K562 (cell line): ENCODE measurements around the gene CBFA2T3. TPM values are rescaled to one million over a fixed set of nuclear protein-coding genes. Genes with fewer than 3 reads are reported as not detected.

Experiments
- ARHGAP35 ChIP-seq: fragments of 450-650 bp; IDR thresholded peaks from 2 replicates; pipeline ENCODE4 v1.6.1; 2018; ENCODE audit not compliant: partially characterized antibody
- CHD4 ChIP-seq: fragments of 200-600 bp; sonication (generic); IDR thresholded peaks from 3 replicates; pipeline ENCODE4 v1.6.1; 2012; ENCODE audit warnings: low read depth, mild to moderate bottlenecking, mixed read lengths, low read length, inconsistent platforms; ENCODE audit not compliant: insufficient read depth, insufficient replicate concordance, poor library complexity, severe bottlenecking
- E4F1 ChIP-seq: fragments of 250-450 bp; sonication (Bioruptor Pico); IDR thresholded peaks from 2 replicates; pipeline ENCODE4 v1.5.0; 2021; ENCODE audit warnings: mild to moderate bottlenecking, borderline replicate concordance
- EP300 ChIP-seq: IDR thresholded peaks from 2 replicates; pipeline ENCODE4 v1.6.1; 2012; ENCODE audit warnings: low read length, improper control_type of control experiment
- EWSR1 ChIP-seq: fragments of 450-650 bp; IDR thresholded peaks from 2 replicates; pipeline ENCODE4 v1.6.1; 2018; ENCODE audit warnings: borderline replicate concordance, mild to moderate bottlenecking, low read depth, moderate library complexity; ENCODE audit not compliant: partially characterized antibody
- FOXJ3 ChIP-seq: sonication (generic); formaldehyde crosslinking; IDR thresholded peaks from 2 replicates; pipeline ENCODE4 v1.4.0; 2020; ENCODE audit warnings: mild to moderate bottlenecking, missing genetic modification reagents
- FOXK2 ChIP-seq, 2 experiments: fragments of 450-650 bp; IDR thresholded peaks in 1 of 2; conservative IDR thresholded peaks in 1 of 2; 2 replicates each; pipeline ENCODE4 v1.6.1; 2016; ENCODE audit warnings: low read depth in 2 of 2, mild to moderate bottlenecking in 1 of 2
- FOXP1 ChIP-seq: sonication (generic); formaldehyde crosslinking; IDR thresholded peaks from 2 replicates; pipeline ENCODE4 v1.8.0; 2022; ENCODE audit warnings: mild to moderate bottlenecking, missing genetic modification reagents
- HDGF ChIP-seq: fragments of 450-650 bp; IDR thresholded peaks from 2 replicates; pipeline ENCODE4 v1.6.1; 2016
- HNRNPH1 ChIP-seq: fragments of 200-400 bp; formaldehyde crosslinking; optimal IDR thresholded peaks from 2 replicates; pipeline ENCODE3; 2017; ENCODE audit warnings: low read depth, mild to moderate bottlenecking, low read length, moderate library complexity
- KAT2B ChIP-seq: IDR thresholded peaks from one replicate; pipeline ENCODE4 v1.6.1; 2012; ENCODE audit warnings: low read depth, mild to moderate bottlenecking, control low read depth, inconsistent platforms, low read length, moderate library complexity
- KDM4B ChIP-seq, 2 experiments: fragments of 450-650 bp in 1 of 2; sonication (generic) in 1 of 2; IDR thresholded peaks; 2 replicates each; pipeline ENCODE4 v1.6.1; 2016 to 2017; ENCODE audit warnings: borderline replicate concordance in 2 of 2, antibody characterized with exemption in 1 of 2, low read depth in 1 of 2, mild to moderate bottlenecking in 1 of 2
- PHF8 ChIP-seq: fragments of 200-600 bp; sonication (generic); IDR thresholded peaks from 2 replicates; pipeline ENCODE4 v1.6.1; 2012; ENCODE audit warnings: mixed run types, mild to moderate bottlenecking, inconsistent platforms, low read length, moderate library complexity, borderline replicate concordance
- POLR2G ChIP-seq: fragments of 200-400 bp; formaldehyde crosslinking; IDR thresholded peaks from 2 replicates; pipeline ENCODE4 v1.6.1; 2017; ENCODE audit warnings: low read depth, mild to moderate bottlenecking, antibody characterized with exemption, low read length, moderate library complexity
- SAFB ChIP-seq: fragments of 200-400 bp; formaldehyde crosslinking; IDR thresholded peaks from 2 replicates; pipeline ENCODE4 v1.6.1; 2017; ENCODE audit warnings: low read depth, low read length, borderline replicate concordance
- SIN3A ChIP-seq, 2 experiments: fragments of 150-350 bp in 1 of 2; IDR thresholded peaks; 2 replicates each; pipeline ENCODE4 v1.6.1; 2011 to 2016; ENCODE audit warnings: borderline replicate concordance in 2 of 2, low read depth in 2 of 2, low read length in 2 of 2, mild to moderate bottlenecking in 2 of 2, moderate library complexity in 2 of 2; ENCODE audit not compliant: control insufficient read depth in 1 of 2
- SMAD2 ChIP-seq: fragments of 150-350 bp; IDR thresholded peaks from 2 replicates; pipeline ENCODE4 v1.6.1; 2014; ENCODE audit warnings: low read depth, mild to moderate bottlenecking, low read length
- SPI1 ChIP-seq: IDR thresholded peaks from 2 replicates; pipeline ENCODE4 v1.6.1; 2011; ENCODE audit warnings: low read depth, low read length, control low read depth, borderline replicate concordance
- TAF1 ChIP-seq: IDR thresholded peaks from 2 replicates; pipeline ENCODE4 v1.6.1; 2011; ENCODE audit warnings: mild to moderate bottlenecking, low read length, moderate library complexity; ENCODE audit not compliant: insufficient read depth, control insufficient read depth, severe bottlenecking; ENCODE audit errors: extremely low read depth
- TCF3 ChIP-seq: sonication (generic); formaldehyde crosslinking; IDR thresholded peaks from 2 replicates; pipeline ENCODE4 v1.4.0; 2020; ENCODE audit warnings: mild to moderate bottlenecking, missing genetic modification reagents
- USF1 ChIP-seq: sonication (generic); formaldehyde crosslinking; IDR thresholded peaks from 2 replicates; pipeline ENCODE4 v1.9.0; 2022; ENCODE audit warnings: mild to moderate bottlenecking, missing genetic modification reagents
- ZC3H4 ChIP-seq: sonication (generic); formaldehyde crosslinking; IDR thresholded peaks from 2 replicates; pipeline ENCODE4 v1.9.0; 2021; ENCODE audit warnings: missing genetic modification reagents, borderline replicate concordance
- ZNF449 ChIP-seq: fragments of 250-450 bp; sonication (Bioruptor Pico); IDR thresholded peaks from 2 replicates; pipeline ENCODE4 v1.8.0; 2022; ENCODE audit warnings: moderate library complexity, mild to moderate bottlenecking, inconsistent platforms
- ZNF507 ChIP-seq: conservative IDR thresholded peaks from 2 replicates; pipeline ENCODE4 v1.6.1; 2017; ENCODE audit warnings: missing genetic modification characterization, missing compliant biosample characterization
- polyA plus RNA-seq, 8 experiments: library from polyadenylated mRNA; depleted of rRNA in 4 of 8; stranded (reverse) in 5 of 8; unstranded in 3 of 8; fragments of >200 nt; fragmentation: Nextera tagmentation in 2 of 8; fragmentation: Illumina TruSeq in 1 of 8; extraction: Ambion mirVana in 2 of 8; extraction: Trizol in 1 of 8; gene quantifications; 2 replicates each; pipeline versions ENCODE4 v1.2.1 to v1.2.3, GENCODE V29; 2011 to 2014; ENCODE audit warnings: inconsistent platforms in 1 of 8, missing spikeins in 1 of 8
- total RNA-seq, 7 experiments: library from RNA; depleted of rRNA in 6 of 7; stranded (reverse); fragments of >200 nt in 6 of 7; fragmentation: Illumina TruSeq in 2 of 7; extraction: Trizol in 2 of 7; gene quantifications; 2 replicates each; pipeline versions ENCODE4 v1.2.1 to v1.2.3, GENCODE V29; 2011 to 2021; ENCODE audit warnings: low replicate concordance in 1 of 7

The CBFA2T3 gene
- total and polyA plus RNA-seq, 9 of the 15 experiments (the other 6 are each of a cell fraction or from before 2014, with no cell fraction given), result 2.3 to 145 (median 6.7) TPM

GRCh38 chr16:88973007-88973410 is 4.0 kb downstream of the CBFA2T3 start (continued):
- TF ChIP-seq E4F1 (CRISPR knock-in tag), result no peak
- TF ChIP-seq EP300, result 0 out of 2 replicates have a peak, but pooled peaks have one; percentile 3
- TF ChIP-seq SMAD2, result no peak
- TF ChIP-seq USF1 (CRISPR knock-in tag), result no peak
- no peak for TF ChIP-seq FOXJ3 (CRISPR knock-in tag)
- TF ChIP-seq POLR2G, result peak; percentile 77
- no peak for TF ChIP-seq EWSR1
- TF ChIP-seq TCF3, result no peak
- no peak for TF ChIP-seq HNRNPH1
- no peak for TF ChIP-seq CHD4
- no peak for TF ChIP-seq HDGF
- no peak for TF ChIP-seq KAT2B
- no peak for TF ChIP-seq ZNF449 (CRISPR knock-in tag)
- no peak for TF ChIP-seq FOXK2 (conservative IDR thresholded peaks at IDR 0.05 in 1 of 2, IDR thresholded peaks at IDR 0.05 in 1 of 2; ENCODE audit: low read depth in 2 of 2)
- TF ChIP-seq KDM4B (IDR thresholded peaks at IDR 0.05; ENCODE audit: borderline replicate concordance in 2 of 2, low read depth in 1 of 2), result 0 out of 4 replicates have a peak, but pooled peaks of 1 of the 2 experiments have one; percentile 28
- no peak for TF ChIP-seq ARHGAP35
- no peak for TF ChIP-seq SAFB
- no peak for TF ChIP-seq FOXP1
- TF ChIP-seq SIN3A (IDR thresholded peaks at IDR 0.05; ENCODE audit: borderline replicate concordance in 2 of 2, control insufficient read depth in 1 of 2, low read depth in 2 of 2, low read length in 2 of 2), result peak; percentile 34 to 65; a peak in 2 of 4 replicates
- no peak for TF ChIP-seq SPI1
- peak; percentile 22 for TF ChIP-seq TAF1
- peak; percentile 11; the same call in 1 of the 2 replicates for TF ChIP-seq PHF8
- TF ChIP-seq ZNF507, result no peak
- no peak for TF ChIP-seq ZC3H4 (CRISPR knock-in tag)
